GM19467 (cell line): ENCODE measurements around the gene SLC25A11.

Source experiments
- ATAC-seq: cut with Tn5 transposase; IDR thresholded peaks from one replicate; pipeline ENCODE4 v1.9.1; 2021; ENCODE audit warnings: mild to moderate bottlenecking, moderate library complexity; ENCODE audit not compliant: unreplicated experiment

SLC25A11 gene

DNA sequence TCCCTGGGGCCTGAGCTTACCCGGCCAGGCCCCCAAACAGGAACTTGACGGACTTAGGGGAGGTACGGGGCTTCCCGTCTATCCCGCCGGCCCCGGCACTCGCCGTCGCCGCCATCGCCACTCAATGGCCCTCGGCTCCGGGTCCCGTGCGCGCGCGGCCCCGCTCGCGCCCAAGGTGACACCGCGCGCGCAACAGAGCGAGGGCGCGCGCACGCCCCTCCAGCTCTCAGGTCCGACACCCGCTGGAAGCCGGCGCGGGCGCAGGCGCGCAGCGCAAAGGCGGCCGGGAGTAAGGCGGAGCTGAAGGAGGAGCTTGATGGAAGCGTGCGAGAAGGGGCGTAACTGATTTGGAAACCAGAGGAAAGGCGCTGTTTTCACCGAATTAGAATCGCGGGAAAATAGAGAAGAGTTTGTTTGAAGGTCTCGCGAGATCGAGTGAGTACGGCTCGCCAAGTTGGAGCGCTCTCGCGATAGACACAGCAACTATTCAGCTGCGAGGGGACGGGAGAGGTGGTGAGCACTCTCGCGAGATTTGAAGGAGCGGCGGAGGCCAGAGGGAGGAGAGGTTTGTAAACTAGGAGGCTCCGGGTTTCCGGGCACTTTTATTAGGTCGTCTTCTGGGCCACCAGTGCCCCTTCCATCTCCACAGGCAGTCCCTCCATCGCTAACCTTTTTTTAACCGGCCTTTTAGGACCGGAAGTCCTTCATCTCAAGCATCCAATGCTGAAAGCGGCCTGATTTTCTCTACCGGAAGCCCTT lies at the start of gene SLC25A11, which contains the start of gene RNF167:
TSS of gene SLC25A11 (minus strand) at position 251 of the 759 bp plus-strand sequence. CDS start at position 115, 136 bp downstream.
TSS of gene RNF167 (plus strand) at position 473 of the 759 bp plus-strand sequence. CDS start 642 bp downstream, outside the sequence.
- peak; percentile 64 for ATAC-seq

- ATAC-seq: no peak
Measured at GRCh38 chr17:4987767-4988567, 48.1 kb upstream of the SLC25A11 start.

DNA sequence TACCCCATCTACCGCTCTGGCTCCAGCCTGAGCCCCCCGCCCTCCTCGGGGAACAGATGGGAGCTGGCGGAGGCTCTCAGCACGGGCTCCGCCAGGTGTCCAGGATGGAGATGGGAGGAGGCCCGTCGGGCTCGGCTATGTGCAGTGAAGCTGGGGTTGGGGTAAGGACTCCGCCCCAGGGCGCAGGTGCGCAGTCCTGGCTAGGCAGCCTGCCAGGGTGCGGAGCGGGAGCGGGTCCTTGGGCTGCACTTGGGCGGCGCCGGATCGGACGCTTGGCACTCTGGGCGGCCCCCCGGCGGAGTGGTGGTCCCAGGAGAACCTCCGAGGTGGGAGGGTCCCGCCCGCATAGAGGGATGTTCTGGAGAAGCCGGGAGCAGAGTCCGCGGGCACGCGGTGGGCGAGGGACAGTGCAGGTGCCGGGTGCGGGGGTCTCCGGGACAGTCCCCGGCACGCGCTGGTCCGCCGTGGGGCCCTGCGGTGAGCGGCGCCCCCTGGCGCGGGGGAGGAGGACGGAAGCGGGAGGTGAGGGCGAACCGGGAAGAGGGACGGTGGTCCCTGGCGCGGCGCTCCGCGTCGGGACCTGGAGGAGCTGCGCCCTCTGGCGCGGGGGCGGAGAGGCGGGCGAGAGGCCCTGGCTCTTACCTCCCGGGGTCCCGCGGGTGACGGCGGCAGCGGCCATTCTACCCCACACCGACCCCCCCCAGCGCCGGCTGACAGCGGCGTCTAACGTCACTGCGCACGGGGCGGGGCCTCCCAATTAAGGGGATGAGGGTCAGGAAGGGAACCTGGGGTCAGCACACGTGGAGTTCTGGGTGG lies 47.3 kb upstream of the SLC25A11 start, which contains the start of gene CAMTA2:
TSS of gene CAMTA2 (minus strand) at position 725 of the 816 bp plus-strand sequence. CDS start 1,453 bp downstream, outside the sequence.
- ATAC-seq: peak; percentile 47

- ATAC-seq: no peak
Measured at GRCh38 chr17:4986403-4986802, 46.6 kb upstream of the SLC25A11 start.

- no peak for ATAC-seq
Measured at GRCh38 chr17:4982305-4982704, 42.5 kb upstream of the SLC25A11 start.

DNA sequence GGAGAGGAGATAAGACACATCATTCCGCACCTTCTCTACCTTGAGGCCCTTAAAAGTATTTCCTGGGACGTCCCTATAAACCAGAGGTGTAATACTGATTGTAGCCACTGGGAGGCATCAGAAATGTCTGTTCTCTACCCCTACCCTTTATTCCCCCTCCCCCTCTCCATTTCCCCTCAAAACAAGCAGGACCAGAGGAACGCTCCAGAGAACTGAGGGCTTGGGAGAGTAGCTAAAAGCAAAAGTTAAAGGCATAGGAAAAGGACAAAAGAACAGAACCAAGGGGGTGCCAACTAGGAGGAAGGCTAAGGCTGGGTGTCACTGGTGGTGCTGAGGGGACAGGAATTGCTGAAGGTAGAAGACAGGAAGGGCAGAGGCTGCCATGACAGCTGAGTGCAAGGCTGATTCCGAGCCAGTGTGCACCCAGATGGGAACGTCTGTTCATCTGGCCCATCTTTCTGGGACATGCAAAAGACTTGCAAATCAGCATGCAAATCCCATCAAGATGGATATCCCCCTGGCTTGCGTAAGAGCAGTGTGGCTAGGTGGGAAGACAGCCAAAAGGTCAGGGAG lies 40.9 kb upstream of the SLC25A11 start:
- no peak for ATAC-seq

DNA sequence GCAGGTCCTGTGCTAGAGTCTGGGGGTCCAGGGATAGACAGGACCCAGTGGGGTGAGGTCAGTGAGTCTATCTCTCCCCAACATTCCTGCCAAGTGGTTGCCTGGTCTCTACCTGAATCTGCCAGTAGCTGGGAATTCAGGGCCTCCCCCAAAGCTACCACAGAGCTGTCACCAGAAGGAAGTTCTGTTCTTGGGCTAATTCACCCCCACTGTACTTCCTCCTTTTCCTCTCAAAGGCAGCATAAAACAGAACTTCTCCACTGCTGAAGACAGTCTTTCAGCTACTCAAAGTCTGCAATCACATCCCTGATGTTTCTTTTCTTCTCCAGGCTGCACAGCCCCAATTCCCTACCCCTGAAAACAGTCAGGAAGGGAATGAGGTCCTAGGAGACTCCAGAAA lies 38.9 kb upstream of the SLC25A11 start:
- ATAC-seq: no peak

- ATAC-seq: no peak
Measured at GRCh38 chr17:4974115-4974670, 34.3 kb upstream of the SLC25A11 start.

DNA sequence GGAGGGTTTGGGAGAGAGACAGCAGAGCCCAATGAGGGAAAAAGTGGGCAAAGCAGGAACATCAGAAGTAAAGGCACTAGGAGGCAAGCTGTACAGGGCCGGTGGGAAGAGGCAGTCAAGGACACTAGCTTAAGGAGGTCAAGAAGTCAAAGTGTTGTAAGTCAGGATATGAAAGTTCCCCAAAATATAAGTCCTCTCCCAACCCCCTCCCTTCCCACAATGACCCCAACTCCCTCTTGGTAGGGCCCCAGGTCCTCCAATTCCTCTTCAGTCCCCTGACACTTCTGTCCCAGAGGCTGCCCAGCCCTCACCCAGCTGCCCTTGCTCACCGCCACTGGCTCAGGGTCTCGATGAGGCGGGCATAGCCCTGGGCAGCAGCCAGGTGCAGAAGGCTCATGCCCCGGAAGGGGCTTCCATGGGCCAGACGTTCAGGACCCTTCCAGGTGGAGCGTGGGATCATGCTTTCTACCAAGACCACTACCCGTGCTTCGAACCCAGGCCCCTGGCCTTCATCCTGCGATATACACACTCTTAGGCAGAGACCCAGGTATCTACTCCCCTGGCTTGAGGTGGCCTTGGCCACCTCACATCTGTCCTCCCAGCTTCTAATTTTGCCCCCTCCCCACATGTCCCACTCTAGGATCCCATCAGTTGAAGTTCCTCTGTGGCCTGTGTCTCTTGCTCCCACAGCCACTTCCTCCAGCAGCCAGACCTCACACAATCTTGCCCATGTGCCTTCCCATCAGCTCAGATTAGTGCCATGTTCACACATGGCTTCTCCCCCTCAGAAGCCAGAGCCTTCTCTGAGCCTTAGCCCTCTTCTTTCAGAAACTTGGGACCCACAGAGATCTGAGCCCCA lies 33.6 kb upstream of the SLC25A11 start:
- no peak for ATAC-seq

DNA sequence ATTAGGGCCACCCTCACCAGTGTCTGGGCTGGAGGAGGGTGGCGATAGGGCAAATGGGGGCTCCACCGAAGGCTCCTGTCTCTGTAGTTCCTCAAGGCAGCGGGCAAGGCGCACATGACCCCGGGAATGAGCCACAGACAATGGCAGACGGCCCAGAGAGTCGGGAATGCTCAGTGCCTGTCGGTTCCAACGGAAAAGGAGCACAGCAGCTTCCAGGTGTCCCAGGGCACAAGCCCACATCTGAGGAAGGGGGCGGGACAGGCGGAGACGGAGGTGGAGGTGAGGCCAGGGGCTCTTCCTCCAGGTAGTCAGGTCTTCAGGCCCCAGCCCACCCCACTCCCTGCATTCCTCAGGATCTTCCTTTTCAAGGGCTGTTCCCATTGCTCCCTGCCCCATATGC lies 32.9 kb upstream of the SLC25A11 start:
- no peak for ATAC-seq

DNA sequence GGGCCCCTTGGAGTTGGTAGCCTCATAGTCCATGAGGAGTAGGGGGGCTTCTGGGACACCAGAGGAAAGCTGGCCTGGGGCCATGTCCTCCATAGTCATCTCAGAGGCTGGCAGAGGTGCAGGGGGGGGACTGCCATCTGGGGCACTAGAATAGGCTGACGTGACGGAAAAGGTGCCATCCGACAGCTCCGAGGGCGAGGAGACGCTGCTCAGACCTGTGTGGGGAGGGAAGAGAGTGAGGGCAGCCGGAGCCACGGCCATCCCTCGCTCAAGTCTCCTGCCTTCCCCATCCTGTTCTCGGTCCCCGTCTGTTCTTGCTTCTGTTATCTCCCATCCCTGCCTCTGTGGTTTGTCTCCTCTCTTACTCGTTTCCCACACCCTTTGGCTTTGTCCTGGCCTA lies 32.5 kb upstream of the SLC25A11 start:
- ATAC-seq: no peak

DNA sequence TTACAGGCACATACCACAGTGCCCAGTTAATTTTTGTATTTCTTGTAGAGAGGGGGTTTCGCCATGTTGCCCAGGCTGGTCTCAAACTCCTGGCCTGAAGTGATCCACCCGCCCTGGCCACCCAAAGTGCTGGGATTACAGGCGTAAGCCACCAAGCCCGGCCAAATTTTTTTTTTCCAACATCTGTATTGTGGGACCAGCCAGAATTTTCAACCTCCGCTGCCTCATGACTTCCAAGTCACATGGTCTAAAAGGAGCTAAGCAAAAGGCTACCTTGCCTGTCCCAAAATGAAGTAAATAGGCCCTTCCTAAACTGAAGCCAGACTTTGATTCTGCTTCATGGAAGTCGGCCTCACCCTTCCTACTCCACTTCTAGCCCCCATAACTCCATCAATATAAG lies 32.0 kb upstream of the SLC25A11 start:
- no peak for ATAC-seq

DNA sequence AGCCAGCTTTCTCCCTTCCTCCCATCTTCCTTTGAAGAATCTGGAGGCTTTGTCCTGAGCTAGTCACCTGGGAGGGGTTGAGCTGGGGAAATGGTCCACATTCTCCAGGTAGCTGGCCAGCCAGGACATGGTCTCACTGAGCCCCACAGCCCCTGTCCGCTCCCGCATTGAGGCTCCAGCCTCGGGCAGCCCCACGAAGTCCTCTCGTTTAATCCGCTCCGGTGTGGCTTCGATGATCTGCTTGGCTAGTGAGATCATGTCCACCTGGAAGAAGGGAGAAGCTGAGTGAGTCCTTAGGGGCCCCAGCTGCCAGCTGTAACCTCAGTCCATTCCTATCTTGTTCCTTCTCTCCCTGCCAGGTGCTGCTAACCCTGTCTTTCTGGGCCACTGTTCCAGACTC lies 30.4 kb upstream of the SLC25A11 start:
- no peak for ATAC-seq

GRCh38 chr17:4969551-4970173 lies 29.8 kb upstream of the SLC25A11 start:
- no peak for ATAC-seq

- ATAC-seq: no peak
Measured at GRCh38 chr17:4969047-4969550, 29.3 kb upstream of the SLC25A11 start.

DNA sequence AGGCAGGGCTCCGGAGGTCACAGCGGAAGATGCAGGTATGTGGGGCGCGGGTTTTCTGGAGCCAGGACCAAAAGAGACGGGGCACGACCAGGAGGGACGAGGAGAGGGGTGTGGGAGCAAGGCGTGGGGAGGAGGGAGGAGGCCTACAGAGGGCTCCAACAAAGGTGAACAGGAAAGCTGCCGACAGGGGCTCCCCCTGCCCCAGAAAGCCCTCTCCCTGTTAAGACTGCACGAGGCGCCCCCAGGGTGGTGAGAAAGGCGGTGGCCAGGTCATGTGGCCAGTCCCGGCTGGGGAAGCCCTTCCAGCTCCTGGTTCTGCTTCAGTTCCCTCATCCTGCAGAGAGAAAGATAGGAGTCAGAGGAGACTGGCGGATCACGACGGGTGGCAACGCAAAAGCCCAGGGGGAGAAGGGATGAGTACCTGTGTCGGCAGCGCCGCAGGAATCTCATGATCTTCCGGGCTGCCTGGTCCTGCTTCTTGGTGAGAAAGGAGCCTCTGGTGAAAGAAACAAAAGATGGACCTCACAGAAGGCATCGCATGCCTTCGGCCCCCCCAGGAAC lies 28.7 kb upstream of the SLC25A11 start:
- no peak for ATAC-seq

GRCh38 chr17:4967539-4968485 lies 28.0 kb upstream of the SLC25A11 start, which contains the start of gene SPAG7:
TSS of gene SPAG7 (minus strand) at chr17:4967817. CDS start at chr17:4967804, 13 bp downstream.
- peak; percentile 52 for ATAC-seq
